Calu3 (cell line): Measurements from ENCODE around the gene RGS16. TPM values are rescaled to one million over a fixed set of nuclear protein-coding genes. Genes with fewer than 3 reads are reported as not detected.

Experiments used
- BruUV-seq: library from RNA; stranded (reverse); fragments of 400-500 nt; replicated peaks from 2 replicates; lab custom pipeline; 2021; lab: Mats Ljungman, UMichigan
- CTCF ChIA-PET: fragments of 300-600 bp; sonication (Branson Sonifier 250); formaldehyde crosslinking; loops from one replicate; lab custom pipeline; 2022; ENCODE audit warnings: antibody characterized with exemption; lab: Charles Lee
- DNase-seq: peaks from one replicate; pipeline ENCODE4 v3.0.0; 2022
- H3K27ac Mint-ChIP-seq: one replicate; pipeline ENCODE4 v1.8.0; 2022; ENCODE audit warnings: mixed read lengths; ENCODE audit not compliant: unreplicated experiment
- H3K27me3 Mint-ChIP-seq: one replicate; pipeline ENCODE4 v1.8.0; 2022; ENCODE audit warnings: mixed read lengths; ENCODE audit not compliant: unreplicated experiment
- H3K36me3 Mint-ChIP-seq: one replicate; pipeline ENCODE4 v1.8.0; 2022; ENCODE audit warnings: mild to moderate bottlenecking, moderate library complexity, mixed read lengths; ENCODE audit not compliant: insufficient read depth, unreplicated experiment
- H3K4me1 Mint-ChIP-seq: one replicate; pipeline ENCODE4 v1.8.0; 2022; ENCODE audit warnings: mild to moderate bottlenecking, low read depth, mixed read lengths; ENCODE audit not compliant: unreplicated experiment
- H3K4me3 Mint-ChIP-seq: one replicate; pipeline ENCODE4 v1.8.0; 2022; ENCODE audit warnings: mild to moderate bottlenecking, low read depth, moderate library complexity, mixed read lengths; ENCODE audit not compliant: unreplicated experiment
- H3K9me3 Mint-ChIP-seq: one replicate; pipeline ENCODE4 v1.8.0; 2022; ENCODE audit warnings: low read depth, mixed read lengths; ENCODE audit not compliant: unreplicated experiment
- intact Hi-C: fragments of 100-400 bp; cut with micrococcal nuclease; formaldehyde crosslinking; loops from one replicate; pipeline ENCODE4 v1.10.0; 2022; ENCODE audit not compliant: unreplicated experiment
- total RNA-seq: library from RNA; stranded (reverse); gene quantifications from 2 replicates; pipeline ENCODE4 v1.2.3, GENCODE V29; 2022
- TF ChIP-seq, protein P1 (sequence below): fragments of 200-600 bp; IDR thresholded peaks from one replicate; pipeline ENCODE4 v1.8.0; 2022; ENCODE audit warnings: antibody characterized with exemption; ENCODE audit not compliant: unreplicated experiment

RGS16 gene
- total RNA-seq, 1 experiment from 2014 or later = 1.2 TPM

DNA sequence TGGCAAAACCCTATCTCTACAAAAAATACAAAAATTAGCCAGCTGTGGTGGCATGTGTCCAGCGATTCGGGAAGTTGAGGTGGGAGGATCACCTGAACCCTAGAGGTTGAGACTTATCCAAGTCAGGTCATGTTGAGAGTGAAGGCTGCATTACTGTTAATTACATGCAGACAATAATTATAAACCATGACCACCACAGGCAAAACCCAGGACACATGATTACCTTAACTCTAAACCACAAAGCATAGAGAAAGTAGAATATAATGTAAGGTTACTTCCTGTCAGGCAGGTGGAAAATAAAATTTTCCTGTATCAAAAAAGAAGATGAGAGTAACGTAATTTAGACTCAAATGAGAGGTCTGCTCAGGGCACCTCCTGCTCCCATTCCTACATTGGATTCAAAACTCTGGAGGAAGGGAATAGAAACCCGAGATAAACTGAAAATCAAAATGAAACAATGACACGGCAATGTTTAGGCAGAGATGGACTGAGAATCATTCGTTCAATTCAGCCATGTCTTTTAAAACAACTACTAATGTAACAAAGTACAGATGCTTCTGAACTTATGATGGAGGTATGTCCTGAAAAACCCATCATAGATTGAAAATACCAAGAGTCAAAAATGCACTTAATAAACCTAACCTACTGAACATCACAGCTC lies 46.6 kb upstream of the RGS16 start:
- H3K9me3 Mint-ChIP-seq = no peaks in the 10 kb centered on the region
- no peak overlapping the region for H3K4me3 Mint-ChIP-seq
- no peaks in the 10 kb centered on the region for H3K36me3 Mint-ChIP-seq
- intact Hi-C loops = no loop called here
- no peaks in the 10 kb centered on the region for H3K4me1 Mint-ChIP-seq
- TF ChIP-seq, protein P1, sequence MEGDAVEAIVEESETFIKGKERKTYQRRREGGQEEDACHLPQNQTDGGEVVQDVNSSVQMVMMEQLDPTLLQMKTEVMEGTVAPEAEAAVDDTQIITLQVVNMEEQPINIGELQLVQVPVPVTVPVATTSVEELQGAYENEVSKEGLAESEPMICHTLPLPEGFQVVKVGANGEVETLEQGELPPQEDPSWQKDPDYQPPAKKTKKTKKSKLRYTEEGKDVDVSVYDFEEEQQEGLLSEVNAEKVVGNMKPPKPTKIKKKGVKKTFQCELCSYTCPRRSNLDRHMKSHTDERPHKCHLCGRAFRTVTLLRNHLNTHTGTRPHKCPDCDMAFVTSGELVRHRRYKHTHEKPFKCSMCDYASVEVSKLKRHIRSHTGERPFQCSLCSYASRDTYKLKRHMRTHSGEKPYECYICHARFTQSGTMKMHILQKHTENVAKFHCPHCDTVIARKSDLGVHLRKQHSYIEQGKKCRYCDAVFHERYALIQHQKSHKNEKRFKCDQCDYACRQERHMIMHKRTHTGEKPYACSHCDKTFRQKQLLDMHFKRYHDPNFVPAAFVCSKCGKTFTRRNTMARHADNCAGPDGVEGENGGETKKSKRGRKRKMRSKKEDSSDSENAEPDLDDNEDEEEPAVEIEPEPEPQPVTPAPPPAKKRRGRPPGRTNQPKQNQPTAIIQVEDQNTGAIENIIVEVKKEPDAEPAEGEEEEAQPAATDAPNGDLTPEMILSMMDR = no peak
- BruUV-seq = no TSS peak
- DNase-seq = no peak
- no peak overlapping the region for H3K27ac Mint-ChIP-seq
- CTCF ChIA-PET = no interaction called here
- H3K27me3 Mint-ChIP-seq = peaks cover under 1% of the 10 kb centered on the region

DNA sequence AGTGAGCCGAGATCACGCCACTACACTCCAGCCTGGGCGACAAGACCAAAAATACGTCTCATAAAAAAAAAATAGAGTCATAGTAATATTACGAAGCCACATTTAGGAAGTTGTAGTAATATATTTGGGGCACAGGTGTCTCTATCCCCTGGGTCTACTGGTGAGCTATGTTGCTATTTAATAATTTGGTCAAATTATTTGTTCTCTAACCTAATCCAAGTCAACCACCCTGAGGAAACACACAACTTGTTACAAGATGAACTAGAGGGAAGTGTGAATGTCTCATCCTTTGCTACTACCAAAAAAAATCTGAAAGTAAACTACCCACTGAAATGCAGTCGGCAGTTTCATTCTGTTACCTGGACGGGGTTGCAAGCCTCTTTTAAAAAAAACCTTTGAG lies 44.9 kb upstream of the RGS16 start:
- Mint-ChIP-seq H3K36me3 (no peaks in the 10 kb centered on the region), H3K4me3 (no peak overlapping the region), H3K27me3 (peaks cover 17% of the 10 kb centered on the region), H3K27ac (no peak overlapping the region), H3K4me1 (no peaks in the 10 kb centered on the region), H3K9me3 (no peaks in the 10 kb centered on the region)
- BruUV-seq = no TSS peak
- TF ChIP-seq, protein P1 = no peak
- no peak for DNase-seq
- intact Hi-C loops = no loop called here
- CTCF ChIA-PET = no interaction called here

DNA sequence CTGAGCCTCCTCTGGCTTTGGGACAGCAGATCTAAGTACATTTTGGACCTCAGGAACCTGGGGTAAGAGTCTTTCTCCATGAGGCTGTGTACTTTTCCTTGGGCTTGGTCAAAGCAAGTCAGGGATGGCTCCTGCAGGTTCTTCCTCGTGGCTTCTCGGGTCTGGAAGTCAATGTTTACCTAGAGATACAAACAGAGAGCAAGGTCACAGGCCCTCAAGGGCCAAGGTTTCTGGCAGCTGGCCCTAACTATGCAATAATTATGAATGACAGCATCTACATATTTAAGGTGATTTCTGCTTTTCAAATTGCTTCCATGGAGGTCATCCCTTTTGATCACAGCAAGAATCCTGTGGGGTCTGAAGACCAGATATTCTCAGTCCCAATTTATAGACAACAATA lies 42.5 kb upstream of the RGS16 start:
- TF ChIP-seq, protein P1 = no peak
- Mint-ChIP-seq H3K4me1 (no peaks in the 10 kb centered on the region), H3K4me3 (no peak overlapping the region), H3K27ac (no peak overlapping the region), H3K36me3 (no peaks in the 10 kb centered on the region), H3K9me3 (no peaks in the 10 kb centered on the region), H3K27me3 (peaks cover 34% of the 10 kb centered on the region)
- no TSS peak for BruUV-seq
- intact Hi-C loops = no loop called here
- CTCF ChIA-PET = no interaction called here
- no peak for DNase-seq

DNA sequence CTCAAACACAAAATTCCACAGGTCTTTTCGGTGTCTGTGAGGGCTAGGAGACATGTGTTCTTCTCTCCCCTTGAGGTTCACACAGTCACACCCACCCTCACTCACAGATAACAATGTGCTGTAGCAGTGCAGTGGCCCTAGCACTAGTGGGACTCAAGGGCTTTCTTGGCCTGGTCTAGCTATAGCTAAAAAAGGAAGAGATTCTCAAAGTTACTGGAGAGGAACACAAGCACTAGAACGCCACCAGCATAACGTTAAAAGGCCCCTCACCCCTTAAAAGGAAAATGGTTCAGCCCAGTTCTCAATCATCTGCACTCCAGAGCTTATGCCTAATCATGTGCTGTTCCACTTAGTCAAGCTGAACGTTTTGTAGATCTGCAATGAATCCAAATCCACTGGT lies 40.7 kb upstream of the RGS16 start:
- no peaks in the 10 kb centered on the region for H3K36me3 Mint-ChIP-seq
- CTCF ChIA-PET = no interaction called here
- TF ChIP-seq, protein P1 = no peak
- peaks cover 45% of the 10 kb centered on the region for H3K27me3 Mint-ChIP-seq
- no peaks in the 10 kb centered on the region for H3K9me3 Mint-ChIP-seq
- intact Hi-C loops = no loop called here
- DNase-seq = no peak
- no peak overlapping the region for H3K4me3 Mint-ChIP-seq
- H3K4me1 Mint-ChIP-seq = no peaks in the 10 kb centered on the region
- H3K27ac Mint-ChIP-seq = no peak overlapping the region
- BruUV-seq = no TSS peak
